Measurements from ENCODE around the gene UBASH3A. TPM values are rescaled to one million over a fixed set of nuclear protein-coding genes. Genes with fewer than 3 reads are reported as not detected.

UBASH3A gene
- total RNA-seq, 1 donor from 2014 or later: not detected

GRCh38 chr21:42426424-42426823 is 22.7 kb downstream of the UBASH3A start:
- no peak for DNase-seq (ENCODE audit: low spot score in 2 of 2)
- no peak for FAIRE-seq

GRCh38 chr21:42426876-42427480 is 23.3 kb downstream of the UBASH3A start:
- no peak for FAIRE-seq

GRCh38 chr21:42427809-42428419 is 24.2 kb downstream of the UBASH3A start:
- FAIRE-seq (no peak), DNase-seq (ENCODE audit: low spot score in 2 of 2) (no peak)

More at GRCh38 chr21:42426876-42427480, 23.3 kb downstream of the UBASH3A start:
- no peak for DNase-seq (ENCODE audit: low spot score in 2 of 2)

GRCh38 chr21:42429021-42429420 is 25.3 kb downstream of the UBASH3A start:
- FAIRE-seq (no peak), DNase-seq (ENCODE audit: low spot score in 2 of 2) (no peak)

GRCh38 chr21:42429856-42430255 is 26.2 kb downstream of the UBASH3A start:
- DNase-seq (ENCODE audit: low spot score in 2 of 2) (no peak), FAIRE-seq (no peak)

GRCh38 chr21:42430521-42430920 is 26.8 kb downstream of the UBASH3A start:
- no peak for FAIRE-seq
- no peak for DNase-seq (ENCODE audit: low spot score in 2 of 2)

GRCh38 chr21:42431196-42431595 is 27.5 kb downstream of the UBASH3A start:
- FAIRE-seq: no peak
- no peak for DNase-seq (ENCODE audit: low spot score in 2 of 2)

GRCh38 chr21:42432695-42433094 is 29.0 kb downstream of the UBASH3A start:
- FAIRE-seq: no peak

GRCh38 chr21:42433946-42434551 is 30.3 kb downstream of the UBASH3A start:
- no peak for FAIRE-seq
- no peak for DNase-seq (ENCODE audit: low spot score in 2 of 2)

More at GRCh38 chr21:42432695-42433094, 29.0 kb downstream of the UBASH3A start:
- DNase-seq (ENCODE audit: low spot score in 2 of 2): no peak

GRCh38 chr21:42434884-42435283 is 31.2 kb downstream of the UBASH3A start:
- no peak for FAIRE-seq
- DNase-seq (ENCODE audit: low spot score in 2 of 2): no peak

GRCh38 chr21:42435401-42435800 is 31.7 kb downstream of the UBASH3A start:
- no peak for FAIRE-seq
- DNase-seq (ENCODE audit: low spot score in 2 of 2): no peak

GRCh38 chr21:42435833-42436232 is 32.1 kb downstream of the UBASH3A start:
- FAIRE-seq: no peak
- no peak for DNase-seq (ENCODE audit: low spot score in 2 of 2)

- DNase-seq (ENCODE audit: low spot score in 2 of 2): no peak
- FAIRE-seq: no peak
Measured at GRCh38 chr21:42436914-42437313, 33.2 kb downstream of the UBASH3A start.

GRCh38 chr21:42437786-42438185 is 34.1 kb downstream of the UBASH3A start:
- DNase-seq (ENCODE audit: low spot score in 2 of 2) (no peak), FAIRE-seq (no peak)

- FAIRE-seq (no peak), DNase-seq (ENCODE audit: low spot score in 2 of 2) (no peak)
Measured at GRCh38 chr21:42438316-42439205, 34.9 kb downstream of the UBASH3A start.

- no peak for FAIRE-seq
Measured at GRCh38 chr21:42439284-42440186, 35.8 kb downstream of the UBASH3A start.

GRCh38 chr21:42440187-42440792 is 36.6 kb downstream of the UBASH3A start:
- FAIRE-seq (no peak), DNase-seq (ENCODE audit: low spot score in 2 of 2) (no peak)

More at GRCh38 chr21:42439284-42440186, 35.8 kb downstream of the UBASH3A start:
- no peak for DNase-seq (ENCODE audit: low spot score in 2 of 2)

- FAIRE-seq (no peak), DNase-seq (ENCODE audit: low spot score in 2 of 2) (no peak)
Measured at GRCh38 chr21:42441963-42442362, 38.3 kb downstream of the UBASH3A start.

- no peak for FAIRE-seq
- no peak for DNase-seq (ENCODE audit: low spot score in 2 of 2)
Measured at GRCh38 chr21:42443181-42443785, 39.6 kb downstream of the UBASH3A start.
